HepG2 (cell line): ENCODE results near the gene WDR31. TPM values are rescaled to one million over a fixed set of nuclear protein-coding genes. Genes with fewer than 3 reads are reported as not detected.

Source experiments
- ATAC-seq: fragments of 200-7000 bp; cut with Tn5 transposase; 3 replicates; pipeline ENCODE4 v1.9.1; 2020; ENCODE audit warnings: mild to moderate bottlenecking, moderate library complexity
- BruUV-seq: library from RNA; stranded (reverse); fragments of 400-500 nt; replicated peaks from 2 replicates; lab custom pipeline; 2021; lab: Mats Ljungman, UMichigan
- CTCF ChIA-PET: fragments of 300-600 bp; formaldehyde crosslinking; extraction: SDS; loops from one replicate; lab custom pipeline; 2021; ENCODE audit warnings: low total read pairs, inconsistent platforms, low intra/inter-chr PET ratio; lab: Yijun Ruan, JAX
- POLR2A ChIA-PET: fragments of 350-600 bp; sonication (Branson Sonifier 250); formaldehyde crosslinking; loops from one replicate; lab custom pipeline; 2020; ENCODE audit warnings: antibody characterized with exemption, inconsistent platforms; lab: Yijun Ruan, JAX
- DNase-seq: peaks from one replicate; pipeline ENCODE4 v3.0.0-alpha.2; 2015; ENCODE audit warnings: low spot score
- FAIRE-seq: peaks from 3 replicates; lab custom pipeline; 2011; peaks lifted over from hg19 to GRCh38; lab: Jason Lieb, UNC
- H2AFZ ChIP-seq: one replicate; pipeline ENCODE4 v1.6.1; 2011; ENCODE audit warnings: low read length, inconsistent platforms
- H3K27ac ChIP-seq: fragments of 300-600 bp; 3 replicates; pipeline ENCODE4 v1.8.0; 2011; ENCODE audit warnings: mixed run types, mild to moderate bottlenecking, mixed read lengths, low read length, inconsistent platforms; ENCODE audit not compliant: insufficient read depth; ENCODE audit errors: extremely low read length
- H3K27me3 ChIP-seq, 2 experiments: fragments of 200-600 bp in 1 of 2; 2 replicates in 1 of 2; 3 replicates in 1 of 2; pipeline versions ENCODE4 v1.6.0 to v1.8.0; 2011; ENCODE audit warnings: low read length in 2 of 2, mild to moderate bottlenecking in 2 of 2, moderate library complexity in 2 of 2, inconsistent platforms in 1 of 2; ENCODE audit not compliant: insufficient read depth in 2 of 2, control insufficient read depth in 1 of 2
- H3K36me3 ChIP-seq, 2 experiments: fragments of 200-600 bp in 1 of 2; replicated peaks in 1 of 2; 2 replicates in 1 of 2; 3 replicates in 1 of 2; pipeline versions ENCODE4 v1.5.1 to v1.8.0; 2011; ENCODE audit warnings: low read length in 2 of 2, inconsistent platforms in 1 of 2; ENCODE audit not compliant: insufficient read depth in 2 of 2, control insufficient read depth in 1 of 2
- H3K4me1 ChIP-seq: 2 replicates; pipeline ENCODE4 v1.5.1; 2012; ENCODE audit warnings: low read length, inconsistent platforms; ENCODE audit not compliant: insufficient read depth
- H3K4me2 ChIP-seq: 2 replicates; pipeline ENCODE4 v1.6.0; 2011; ENCODE audit warnings: low read depth, low read length, inconsistent platforms
- H3K4me3 ChIP-seq, 3 experiments: fragments of 200-600 bp in 1 of 3; sonication (generic), shearing (Covaris generic) in 1 of 3; replicated peaks in 1 of 3; 2 replicates each; pipeline ENCODE4 v1.5.1; 2011 to 2016; ENCODE audit warnings: low read length in 3 of 3, inconsistent platforms in 2 of 3, low read depth in 2 of 3, mild to moderate bottlenecking in 2 of 3, control low read depth in 1 of 3, mixed read lengths in 1 of 3; ENCODE audit not compliant: insufficient read depth in 1 of 3
- H3K79me2 ChIP-seq: one replicate; pipeline ENCODE4 v1.6.1; 2011; ENCODE audit warnings: low read length, inconsistent platforms; ENCODE audit not compliant: insufficient read depth
- H3K9ac ChIP-seq: 2 replicates; pipeline ENCODE4 v1.6.0; 2011; ENCODE audit warnings: mild to moderate bottlenecking, low read depth, low read length, inconsistent platforms; ENCODE audit not compliant: insufficient read depth
- H3K9me3 ChIP-seq: 2 replicates; pipeline ENCODE4 v1.5.1; 2012; ENCODE audit warnings: mild to moderate bottlenecking, low read length
- H4K20me1 ChIP-seq: 2 replicates; pipeline ENCODE4 v1.6.0; 2011; ENCODE audit warnings: inconsistent platforms, mild to moderate bottlenecking, low read length, moderate library complexity; ENCODE audit not compliant: insufficient read depth
- NFATC3 ChIP-seq: sonication (generic); formaldehyde crosslinking; IDR thresholded peaks from 2 replicates; pipeline ENCODE4 v1.5.1; 2020; ENCODE audit warnings: mild to moderate bottlenecking, missing genetic modification reagents
- NFIC ChIP-seq: IDR thresholded peaks from 2 replicates; pipeline ENCODE4 v1.6.1; 2012; ENCODE audit warnings: mild to moderate bottlenecking, low read length, inconsistent platforms
- NFKB2 ChIP-seq: sonication (generic); formaldehyde crosslinking; IDR thresholded peaks from 2 replicates; pipeline ENCODE4 v1.4.0; 2020; ENCODE audit warnings: missing genetic modification reagents, borderline replicate concordance
- SCMH1 ChIP-seq: sonication (generic); formaldehyde crosslinking; IDR thresholded peaks from 2 replicates; pipeline ENCODE4 v1.9.0; 2021; ENCODE audit warnings: missing genetic modification reagents, mild to moderate bottlenecking, borderline replicate concordance
- SMAD9 ChIP-seq: sonication (generic); formaldehyde crosslinking; IDR thresholded peaks from 2 replicates; pipeline ENCODE4 v1.5.1; 2020; ENCODE audit warnings: mild to moderate bottlenecking, missing genetic modification reagents
- STAT5B ChIP-seq: sonication (generic); formaldehyde crosslinking; IDR thresholded peaks from 2 replicates; pipeline ENCODE4 v1.4.0; 2020; ENCODE audit warnings: missing genetic modification reagents
- TCF7L2 ChIP-seq: IDR thresholded peaks from 2 replicates; pipeline ENCODE4 v1.6.1; 2011; ENCODE audit warnings: mild to moderate bottlenecking, low read depth, low read length, moderate library complexity
- XRCC5 ChIP-seq: fragments of 200-400 bp; formaldehyde crosslinking; optimal IDR thresholded peaks from 2 replicates; pipeline ENCODE3; 2017; ENCODE audit warnings: mild to moderate bottlenecking, low read length
- ZBTB7A ChIP-seq: sonication (generic); formaldehyde crosslinking; IDR thresholded peaks from 2 replicates; pipeline ENCODE4 v1.8.0; 2022; ENCODE audit warnings: mild to moderate bottlenecking, missing genetic modification reagents
- ZFYVE20 ChIP-seq: sonication (generic); formaldehyde crosslinking; IDR thresholded peaks from 2 replicates; pipeline ENCODE4 v1.8.0; 2023; ENCODE audit warnings: low read depth, mild to moderate bottlenecking, moderate library complexity, missing genetic modification reagents, borderline replicate concordance
- ZNF12 ChIP-seq: sonication (generic); formaldehyde crosslinking; IDR thresholded peaks from 2 replicates; pipeline ENCODE4 v1.5.0; 2020; ENCODE audit warnings: missing genetic modification reagents
- ZNF326 ChIP-seq: sonication (generic); formaldehyde crosslinking; IDR thresholded peaks from 2 replicates; pipeline ENCODE4 v1.4.0; 2020; ENCODE audit warnings: missing genetic modification reagents, borderline replicate concordance
- ZNF446 ChIP-seq: sonication (generic); formaldehyde crosslinking; IDR thresholded peaks from 2 replicates; pipeline ENCODE4 v1.5.0; 2020; ENCODE audit warnings: mild to moderate bottlenecking, missing genetic modification reagents
- ZNF570 ChIP-seq: sonication (generic); formaldehyde crosslinking; IDR thresholded peaks from 2 replicates; pipeline ENCODE4 v1.4.0; 2020; ENCODE audit warnings: mild to moderate bottlenecking, missing genetic modification reagents, borderline replicate concordance
- ZNF761 ChIP-seq: sonication (generic); formaldehyde crosslinking; conservative IDR thresholded peaks from 2 replicates; pipeline ENCODE4 v1.4.0; 2020; ENCODE audit warnings: mild to moderate bottlenecking, missing genetic modification reagents
- WGBS: methylation state at CpG from one replicate; pipeline ENCODE4 v1.1.6; 2017; ENCODE audit warnings: low lambda C conversion rate; 5-methylcytosine and 5-hydroxymethylcytosine counted together
- in situ Hi-C: cut with HindIII; loops from 2 replicates; pipeline ENCODE4 v1.10.0; 2017; ENCODE audit warnings: low pct_unique_long_range_greater_than_20kb; ENCODE audit not compliant: extremely low pct_ligation_motif_present
- intact Hi-C: fragments of 100-400 bp; cut with micrococcal nuclease; formaldehyde crosslinking; loops from one replicate; pipeline ENCODE4 v1.10.0; 2022; ENCODE audit not compliant: unreplicated experiment
- polyA plus RNA-seq, 8 experiments: library from polyadenylated mRNA; depleted of rRNA in 3 of 8; stranded (reverse) in 7 of 8; unstranded in 1 of 8; fragments of >200 nt; fragmentation: Illumina TruSeq in 4 of 8; extraction: Trizol in 4 of 8; gene quantifications; 2 replicates each; pipeline versions ENCODE4 v1.2.1 to v1.2.3, GENCODE V29; 2011 to 2016; ENCODE audit warnings: low read depth in 4 of 8, missing spikeins in 1 of 8, mixed read lengths in 1 of 8; ENCODE audit not compliant: insufficient read depth in 1 of 8
- total RNA-seq, 5 experiments: library from RNA; depleted of rRNA; stranded (reverse); fragments of >200 nt; fragmentation: Illumina TruSeq; extraction: Trizol; gene quantifications; 2 replicates each; pipeline ENCODE4 v1.2.3, GENCODE V29; 2016; ENCODE audit warnings: low read depth in 1 of 5
- TF ChIP-seq, protein P1 (sequence below): fragments of 450-650 bp; IDR thresholded peaks from 2 replicates; pipeline ENCODE4 v1.6.1; 2017; ENCODE audit warnings: mild to moderate bottlenecking
- TF ChIP-seq, protein P2 (sequence below), 2 experiments: IDR thresholded peaks; 2 replicates each; pipeline ENCODE4 v1.6.1; 2011 to 2012; ENCODE audit warnings: low read length in 2 of 2, borderline replicate concordance in 1 of 2, low read depth in 1 of 2, mild to moderate bottlenecking in 1 of 2, moderate library complexity in 1 of 2

Gene WDR31
- total and polyA plus RNA-seq, 2 of the 13 experiments (the other 11 are each of a cell fraction or from before 2014, with no cell fraction given): 0.33 to 1.7 TPM

DNA sequence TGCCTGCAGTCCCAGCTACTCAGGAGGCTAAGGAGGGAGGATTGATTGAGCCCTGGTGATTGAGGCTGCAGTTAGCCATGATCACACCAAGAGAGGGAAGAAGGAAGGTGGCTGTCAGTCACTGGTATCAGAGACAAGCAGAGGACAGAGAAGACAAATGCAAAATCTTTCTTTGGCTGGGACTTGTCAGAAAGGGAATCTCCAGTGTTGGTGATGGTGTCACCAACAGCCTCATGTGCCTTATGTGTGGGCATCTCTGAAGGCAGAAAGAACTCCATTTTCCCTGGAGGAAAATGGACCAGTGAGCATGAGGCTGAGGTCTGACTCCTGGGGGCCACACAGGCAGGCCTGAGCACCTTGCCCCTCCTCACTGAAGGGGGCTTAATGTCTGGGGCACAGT lies 24.8 kb downstream of the WDR31 start (continued):
- TF ChIP-seq NFKB2 (no peak), XRCC5 (no peak), SMAD9 (CRISPR knock-in tag) (no peak)
- TF ChIP-seq, protein P1, sequence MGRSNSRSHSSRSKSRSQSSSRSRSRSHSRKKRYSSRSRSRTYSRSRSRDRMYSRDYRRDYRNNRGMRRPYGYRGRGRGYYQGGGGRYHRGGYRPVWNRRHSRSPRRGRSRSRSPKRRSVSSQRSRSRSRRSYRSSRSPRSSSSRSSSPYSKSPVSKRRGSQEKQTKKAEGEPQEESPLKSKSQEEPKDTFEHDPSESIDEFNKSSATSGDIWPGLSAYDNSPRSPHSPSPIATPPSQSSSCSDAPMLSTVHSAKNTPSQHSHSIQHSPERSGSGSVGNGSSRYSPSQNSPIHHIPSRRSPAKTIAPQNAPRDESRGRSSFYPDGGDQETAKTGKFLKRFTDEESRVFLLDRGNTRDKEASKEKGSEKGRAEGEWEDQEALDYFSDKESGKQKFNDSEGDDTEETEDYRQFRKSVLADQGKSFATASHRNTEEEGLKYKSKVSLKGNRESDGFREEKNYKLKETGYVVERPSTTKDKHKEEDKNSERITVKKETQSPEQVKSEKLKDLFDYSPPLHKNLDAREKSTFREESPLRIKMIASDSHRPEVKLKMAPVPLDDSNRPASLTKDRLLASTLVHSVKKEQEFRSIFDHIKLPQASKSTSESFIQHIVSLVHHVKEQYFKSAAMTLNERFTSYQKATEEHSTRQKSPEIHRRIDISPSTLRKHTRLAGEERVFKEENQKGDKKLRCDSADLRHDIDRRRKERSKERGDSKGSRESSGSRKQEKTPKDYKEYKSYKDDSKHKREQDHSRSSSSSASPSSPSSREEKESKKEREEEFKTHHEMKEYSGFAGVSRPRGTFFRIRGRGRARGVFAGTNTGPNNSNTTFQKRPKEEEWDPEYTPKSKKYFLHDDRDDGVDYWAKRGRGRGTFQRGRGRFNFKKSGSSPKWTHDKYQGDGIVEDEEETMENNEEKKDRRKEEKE: no peak

DNA sequence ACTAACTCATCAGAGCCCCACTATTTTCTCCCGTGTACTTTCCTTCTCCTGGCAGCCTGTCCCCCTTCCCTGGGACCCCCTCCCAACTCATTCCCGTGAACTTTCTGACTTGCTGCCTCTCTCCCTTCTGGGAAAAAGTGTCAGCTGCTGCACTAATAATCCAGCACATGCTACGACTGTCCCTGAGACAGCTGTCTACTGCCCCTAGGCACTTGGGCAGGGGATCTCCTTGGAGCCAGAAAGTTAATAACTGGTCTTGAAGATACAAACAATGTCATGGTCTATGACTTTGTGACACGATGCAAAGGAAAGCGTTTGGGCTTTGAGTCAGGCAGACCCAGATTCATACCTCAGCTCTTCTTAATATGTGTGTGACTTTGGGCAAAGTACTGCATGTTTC lies 26.8 kb downstream of the WDR31 start:
- DNase-seq: no peak
- H2AFZ ChIP-seq: no peak overlapping the region
- intact Hi-C loops: loop anchor here (5.0 to 10.0 kb wide), 2 partner anchors 34 to 1948 kb away; partner anchors contain the start of gene BSPRY
- H3K9ac ChIP-seq: no peak overlapping the region
- BruUV-seq: no TSS peak
- H3K4me1 ChIP-seq: peaks cover 10% of the 10 kb centered on the region
- CTCF ChIA-PET: no interaction called here
- H4K20me1 ChIP-seq: no peaks in the 10 kb centered on the region
- no peak overlapping the region for H3K4me2 ChIP-seq
- WGBS: 43% methylated on average over 5 of the region's 5 CpGs
- no peak overlapping the region for H3K4me3 ChIP-seq
- in situ Hi-C loops: no loop called here
- H3K79me2 ChIP-seq: no peaks in the 10 kb centered on the region
- H3K36me3 ChIP-seq: no peaks in the 10 kb centered on the region
- H3K27ac ChIP-seq: no peak overlapping the region
- 0 out of 5 replicates have a peak, but pooled peaks cover 0 to 1% of the 10 kb centered on the region in 2 experiments for H3K27me3 ChIP-seq
- H3K9me3 ChIP-seq: no peaks in the 10 kb centered on the region
- ATAC-seq: no peak
- no peak for FAIRE-seq
- POLR2A ChIA-PET: no interaction called here
- TF ChIP-seq ZNF446: no peak
- TF ChIP-seq ZFYVE20 (CRISPR knock-in tag): no peak
- no peak for TF ChIP-seq STAT5B (CRISPR knock-in tag)
- TF ChIP-seq NFATC3 (CRISPR knock-in tag): no peak
- TF ChIP-seq NFIC: no peak
- TF ChIP-seq ZNF326 (CRISPR knock-in tag): no peak
- TF ChIP-seq TCF7L2: no peak
- TF ChIP-seq, protein P2, sequence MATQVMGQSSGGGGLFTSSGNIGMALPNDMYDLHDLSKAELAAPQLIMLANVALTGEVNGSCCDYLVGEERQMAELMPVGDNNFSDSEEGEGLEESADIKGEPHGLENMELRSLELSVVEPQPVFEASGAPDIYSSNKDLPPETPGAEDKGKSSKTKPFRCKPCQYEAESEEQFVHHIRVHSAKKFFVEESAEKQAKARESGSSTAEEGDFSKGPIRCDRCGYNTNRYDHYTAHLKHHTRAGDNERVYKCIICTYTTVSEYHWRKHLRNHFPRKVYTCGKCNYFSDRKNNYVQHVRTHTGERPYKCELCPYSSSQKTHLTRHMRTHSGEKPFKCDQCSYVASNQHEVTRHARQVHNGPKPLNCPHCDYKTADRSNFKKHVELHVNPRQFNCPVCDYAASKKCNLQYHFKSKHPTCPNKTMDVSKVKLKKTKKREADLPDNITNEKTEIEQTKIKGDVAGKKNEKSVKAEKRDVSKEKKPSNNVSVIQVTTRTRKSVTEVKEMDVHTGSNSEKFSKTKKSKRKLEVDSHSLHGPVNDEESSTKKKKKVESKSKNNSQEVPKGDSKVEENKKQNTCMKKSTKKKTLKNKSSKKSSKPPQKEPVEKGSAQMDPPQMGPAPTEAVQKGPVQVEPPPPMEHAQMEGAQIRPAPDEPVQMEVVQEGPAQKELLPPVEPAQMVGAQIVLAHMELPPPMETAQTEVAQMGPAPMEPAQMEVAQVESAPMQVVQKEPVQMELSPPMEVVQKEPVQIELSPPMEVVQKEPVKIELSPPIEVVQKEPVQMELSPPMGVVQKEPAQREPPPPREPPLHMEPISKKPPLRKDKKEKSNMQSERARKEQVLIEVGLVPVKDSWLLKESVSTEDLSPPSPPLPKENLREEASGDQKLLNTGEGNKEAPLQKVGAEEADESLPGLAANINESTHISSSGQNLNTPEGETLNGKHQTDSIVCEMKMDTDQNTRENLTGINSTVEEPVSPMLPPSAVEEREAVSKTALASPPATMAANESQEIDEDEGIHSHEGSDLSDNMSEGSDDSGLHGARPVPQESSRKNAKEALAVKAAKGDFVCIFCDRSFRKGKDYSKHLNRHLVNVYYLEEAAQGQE (IDR thresholded peaks at IDR 0.05; ENCODE audit: borderline replicate concordance in 1 of 2, low read depth in 1 of 2, low read length in 2 of 2): no peak
- TF ChIP-seq ZNF12 (CRISPR knock-in tag): no peak
- TF ChIP-seq SCMH1: no peak
- no peak for TF ChIP-seq ZNF570 (CRISPR knock-in tag)
- no peak for TF ChIP-seq ZBTB7A
- TF ChIP-seq ZNF761 (CRISPR knock-in tag): no peak
